ENCODE results near the gene MIPOL1. TPM values are rescaled to one million over a fixed set of nuclear protein-coding genes. Genes with fewer than 3 reads are reported as not detected.

Gene MIPOL1
- total and polyA plus RNA-seq, 2 of the 13 experiments (the other 11 are each of a cell fraction or from before 2014, with no cell fraction given) = 8.6 to 34.2 TPM

GRCh38 chr14:37569729-37570128, 372.0 kb downstream of the MIPOL1 start (continued):
- TF ChIP-seq FLYWCH1 (CRISPR knock-in tag; IDR thresholded peaks at IDR 0.05) (no peak), NFYB (CRISPR knock-in tag; IDR thresholded peaks at IDR 0.05) (no peak), MXI1 (IDR thresholded peaks at IDR 0.05; ENCODE audit: borderline replicate concordance, low read depth, low read length) (no peak), ZNF317 (CRISPR knock-in tag; IDR thresholded peaks at IDR 0.05) (no peak), ZNF580 (CRISPR knock-in tag; IDR thresholded peaks at IDR 0.05; ENCODE audit: borderline replicate concordance, low read depth) (no peak), SATB2 (CRISPR knock-in tag; IDR thresholded peaks at IDR 0.05) (no peak), POLR2A (IDR thresholded peaks at IDR 0.05; ENCODE audit: insufficient read depth in 1 of 2, low read depth in 2 of 2, low read length in 2 of 2) (no peak), CTCF (CRISPR knock-in tag; IDR thresholded peaks at IDR 0.05) (no peak), ZNF501 (CRISPR knock-in tag; IDR thresholded peaks at IDR 0.05) (no peak), ZNF460 (CRISPR knock-in tag; IDR thresholded peaks at IDR 0.05; ENCODE audit: borderline replicate concordance) (peak; percentile 69), HNF4G (IDR thresholded peaks at IDR 0.05; ENCODE audit: borderline replicate concordance, low read depth, low read length) (0 out of 2 replicates have a peak, but pooled peaks have one; percentile 24), HNF4G (CRISPR knock-in tag; IDR thresholded peaks at IDR 0.05; ENCODE audit: borderline replicate concordance, low read depth) (no peak), KDM1A (CRISPR knock-in tag; IDR thresholded peaks at IDR 0.05) (no peak), ZNF280B (CRISPR knock-in tag; IDR thresholded peaks at IDR 0.05; ENCODE audit: borderline replicate concordance) (no peak), KLF16 (CRISPR knock-in tag; IDR thresholded peaks at IDR 0.05) (no peak), ZBED4 (CRISPR knock-in tag; IDR thresholded peaks at IDR 0.05; ENCODE audit: borderline replicate concordance) (no peak), FOSL1 (CRISPR knock-in tag; IDR thresholded peaks at IDR 0.05; ENCODE audit: borderline replicate concordance) (no peak)
